H1 (cell line): ENCODE data around the gene MAP6. TPM values are rescaled to one million over a fixed set of nuclear protein-coding genes. Genes with fewer than 3 reads are reported as not detected.

Experiments used
- CTCF ChIA-PET: fragments of 300-600 bp; sonication (Branson Sonifier 250); formaldehyde crosslinking; loops from one replicate; lab custom pipeline; 2021; ENCODE audit not compliant: partially characterized antibody; lab: Charles Lee
- POLR2A ChIA-PET: fragments of 300-600 bp; sonication (Branson Sonifier 250); formaldehyde crosslinking; loops from one replicate; lab custom pipeline; 2021; ENCODE audit warnings: inconsistent platforms; ENCODE audit not compliant: partially characterized antibody; lab: Charles Lee
- DNase-seq, 2 experiments: peaks; one replicate each; pipeline versions ENCODE4 v3.0.0 to v3.0.0-alpha.2; 2010 to 2022; ENCODE audit warnings: low spot score in 2 of 2, low read depth in 1 of 2, mixed read lengths in 1 of 2
- FAIRE-seq: peaks from 2 replicates; lab custom pipeline; 2011; peaks lifted over from hg19 to GRCh38; lab: Jason Lieb, UNC
- H2AFZ ChIP-seq: 2 replicates; pipeline ENCODE4 v1.8.1; 2012; ENCODE audit warnings: low read length, inconsistent platforms
- H2AK5ac ChIP-seq: 2 replicates; pipeline ENCODE4 v1.6.1; 2013; ENCODE audit warnings: low read depth, low read length
- H2BK120ac ChIP-seq: replicated peaks from 2 replicates; pipeline ENCODE3; 2013; ENCODE audit warnings: low read depth, low read length, inconsistent platforms
- H2BK12ac ChIP-seq: 2 replicates; pipeline ENCODE4 v1.6.1; 2013; ENCODE audit warnings: low read depth, low read length
- H2BK15ac ChIP-seq: 2 replicates; pipeline ENCODE4 v1.6.1; 2013; ENCODE audit warnings: low read length
- H2BK20ac ChIP-seq: 2 replicates; pipeline ENCODE4 v1.6.1; 2013; ENCODE audit warnings: low read length
- H2BK5ac ChIP-seq: 2 replicates; pipeline ENCODE4 v1.6.1; 2013; ENCODE audit warnings: low read depth, low read length
- H3K14ac ChIP-seq: 2 replicates; pipeline ENCODE4 v1.6.1; 2013; ENCODE audit warnings: inconsistent platforms; ENCODE audit not compliant: insufficient read length
- H3K18ac ChIP-seq: 2 replicates; pipeline ENCODE4 v1.6.1; 2013; ENCODE audit warnings: low read length; ENCODE audit errors: extremely low read depth
- H3K23ac ChIP-seq: 2 replicates; pipeline ENCODE4 v1.6.1; 2013; ENCODE audit warnings: inconsistent platforms; ENCODE audit not compliant: insufficient read length
- H3K23me2 ChIP-seq: 2 replicates; pipeline ENCODE4 v1.6.1; 2013; ENCODE audit warnings: low read depth, low read length
- H3K27ac ChIP-seq: 2 replicates; pipeline ENCODE4 v1.6.1; 2011; ENCODE audit warnings: low read depth, low read length, inconsistent platforms
- H3K27me3 ChIP-seq, 4 experiments: replicated peaks in 1 of 4; 1 replicate in 1 of 4; 2 replicates in 3 of 4; pipeline versions ENCODE4 v1.6.1 to v1.8.1; 2011 to 2013; ENCODE audit warnings: low read length in 3 of 4, mild to moderate bottlenecking in 3 of 4, inconsistent platforms in 2 of 4, mixed read lengths in 2 of 4, moderate library complexity in 1 of 4; ENCODE audit not compliant: control insufficient read depth in 3 of 4, insufficient read depth in 3 of 4; ENCODE audit errors: extremely low read depth in 1 of 4
- H3K36me3 ChIP-seq, 4 experiments: 2 replicates each; pipeline versions ENCODE4 v1.6.1 to v1.8.1; 2011 to 2013; ENCODE audit warnings: mild to moderate bottlenecking in 4 of 4, low read length in 3 of 4, moderate library complexity in 2 of 4, control low read depth in 1 of 4, inconsistent platforms in 1 of 4; ENCODE audit not compliant: insufficient read depth in 4 of 4, control insufficient read depth in 2 of 4
- H3K4ac ChIP-seq: replicated peaks from 2 replicates; pipeline ENCODE3; 2013; ENCODE audit warnings: low read length, low read depth, mixed read lengths, inconsistent platforms; ENCODE audit not compliant: insufficient read length
- H3K4me1 ChIP-seq, 4 experiments: replicated peaks in 1 of 4; 1 replicate in 1 of 4; 2 replicates in 3 of 4; pipeline versions ENCODE4 v1.6.1 to v1.8.1; 2011 to 2013; ENCODE audit warnings: low read length in 3 of 4, inconsistent platforms in 2 of 4, mixed read lengths in 1 of 4; ENCODE audit not compliant: insufficient read depth in 4 of 4, control insufficient read depth in 3 of 4
- H3K4me2 ChIP-seq, 2 experiments: 2 replicates each; pipeline versions ENCODE4 v1.6.1 to v1.8.1; 2011 to 2013; ENCODE audit warnings: low read depth in 2 of 2, low read length in 2 of 2, control low read depth in 1 of 2, inconsistent platforms in 1 of 2, mild to moderate bottlenecking in 1 of 2; ENCODE audit not compliant: insufficient read depth in 1 of 2
- H3K4me3 ChIP-seq, 4 experiments: fragments of 200-600, 300-600 bp in 1 of 4; sonication (generic), shearing (Covaris generic), sonication (Bioruptor Twin) in 1 of 4; 2 replicates each; pipeline versions ENCODE4 v1.5.1 to v1.8.1; 2011 to 2016; ENCODE audit warnings: low read length in 4 of 4, low read depth in 3 of 4, control low read depth in 2 of 4, inconsistent platforms in 2 of 4, mild to moderate bottlenecking in 2 of 4, mixed read lengths in 1 of 4, moderate library complexity in 1 of 4; ENCODE audit not compliant: insufficient read depth in 2 of 4; ENCODE audit errors: extremely low read depth in 1 of 4
- H3K56ac ChIP-seq: replicated peaks from 2 replicates; pipeline ENCODE3; 2013; ENCODE audit warnings: low read depth, mild to moderate bottlenecking, mixed read lengths, low read length, inconsistent platforms; ENCODE audit not compliant: insufficient read length
- H3K79me1 ChIP-seq: 2 replicates; pipeline ENCODE4 v1.6.1; 2013; ENCODE audit warnings: low read depth, low read length, control low read depth
- H3K79me2 ChIP-seq, 2 experiments: 2 replicates each; pipeline versions ENCODE4 v1.6.1 to v1.8.1; 2012 to 2013; ENCODE audit warnings: low read length in 2 of 2, mild to moderate bottlenecking in 2 of 2, inconsistent platforms in 1 of 2; ENCODE audit not compliant: insufficient read depth in 2 of 2, control insufficient read depth in 1 of 2
- H3K9ac ChIP-seq, 4 experiments: replicated peaks in 1 of 4; 1 replicate in 1 of 4; 2 replicates in 3 of 4; pipeline versions ENCODE4 v1.6.1 to v1.8.1; 2011 to 2013; ENCODE audit warnings: low read depth in 3 of 4, low read length in 3 of 4, control low read depth in 2 of 4, mild to moderate bottlenecking in 2 of 4, moderate library complexity in 2 of 4, inconsistent platforms in 1 of 4; ENCODE audit errors: extremely low read depth in 1 of 4
- H3K9me3 ChIP-seq, 2 experiments: 2 replicates each; pipeline versions ENCODE4 v1.6.1 to v1.8.1; 2012 to 2013; ENCODE audit warnings: mild to moderate bottlenecking in 2 of 2, moderate library complexity in 2 of 2, control low read depth in 1 of 2, inconsistent platforms in 1 of 2, low read depth in 1 of 2, low read length in 1 of 2, mixed read lengths in 1 of 2; ENCODE audit not compliant: insufficient read depth in 2 of 2
- H4K20me1 ChIP-seq, 2 experiments: replicated peaks in 1 of 2; 2 replicates each; pipeline versions ENCODE3 to v1.8.1; 2011 to 2013; ENCODE audit warnings: inconsistent platforms in 2 of 2, low read length in 2 of 2, mild to moderate bottlenecking in 1 of 2; ENCODE audit not compliant: insufficient read depth in 2 of 2, control insufficient read depth in 1 of 2
- H4K5ac ChIP-seq: 2 replicates; pipeline ENCODE4 v1.6.1; 2013; ENCODE audit warnings: low read length, low read depth, mixed read lengths, inconsistent platforms; ENCODE audit not compliant: insufficient read length
- H4K8ac ChIP-seq: 2 replicates; pipeline ENCODE4 v1.8.0; 2013; ENCODE audit warnings: mild to moderate bottlenecking, moderate library complexity, low read length, inconsistent platforms; ENCODE audit not compliant: insufficient read depth; ENCODE audit errors: extremely low read depth
- H4K91ac ChIP-seq: replicated peaks from 2 replicates; pipeline ENCODE3; 2013; ENCODE audit warnings: low read length, mixed read lengths, inconsistent platforms; ENCODE audit not compliant: insufficient read length
- E2F6 ChIP-seq: IDR thresholded peaks from 2 replicates; pipeline ENCODE4 v1.6.1; 2012; ENCODE audit warnings: inconsistent platforms
- EP300 ChIP-seq, 2 experiments: IDR thresholded peaks; 1 replicate in 1 of 2; 2 replicates in 1 of 2; pipeline ENCODE4 v1.6.1; 2011 to 2012; ENCODE audit warnings: low read depth in 2 of 2, low read length in 2 of 2, mild to moderate bottlenecking in 2 of 2, borderline replicate concordance in 1 of 2, inconsistent platforms in 1 of 2, moderate library complexity in 1 of 2
- FOSL1 ChIP-seq: IDR thresholded peaks from 2 replicates; pipeline ENCODE4 v1.6.1; 2011; ENCODE audit warnings: mild to moderate bottlenecking, low read depth, low read length, moderate library complexity; ENCODE audit not compliant: insufficient read depth
- JUND ChIP-seq: IDR thresholded peaks from 2 replicates; pipeline ENCODE4 v1.6.1; 2011; ENCODE audit warnings: mild to moderate bottlenecking, improper control_type of control experiment, low read length
- NRF1 ChIP-seq: IDR thresholded peaks from 2 replicates; pipeline ENCODE4 v1.6.1; 2011; ENCODE audit warnings: mild to moderate bottlenecking, low read depth, low read length, improper control_type of control experiment
- POLR2A ChIP-seq, 2 experiments: IDR thresholded peaks; 1 replicate in 1 of 2; 2 replicates in 1 of 2; pipeline ENCODE4 v1.6.1; 2011; ENCODE audit warnings: low read depth in 2 of 2, low read length in 2 of 2, mild to moderate bottlenecking in 2 of 2; ENCODE audit errors: control extremely low read depth in 1 of 2
- RFX5 ChIP-seq: IDR thresholded peaks from 2 replicates; pipeline ENCODE4 v1.6.1; 2011; ENCODE audit warnings: low read depth, low read length, improper control_type of control experiment, borderline replicate concordance
- SAP30 ChIP-seq: fragments of 300-600 bp; sonication (generic); IDR thresholded peaks from 2 replicates; pipeline ENCODE4 v1.7.1; 2012; ENCODE audit warnings: low read length, moderate library complexity, mild to moderate bottlenecking, inconsistent platforms; ENCODE audit not compliant: insufficient read depth, insufficient replicate concordance
- SP4 ChIP-seq: IDR thresholded peaks from 2 replicates; pipeline ENCODE4 v1.6.1; 2012; ENCODE audit warnings: low read length, inconsistent platforms
- WGBS, 2 experiments: shearing (Covaris generic) in 1 of 2; methylation state at CpG; one replicate each; pipeline versions ENCODE4 v1.1.6 to v1.1.7; 2013 to 2015; ENCODE audit warnings: low lambda C conversion rate in 2 of 2, mixed read lengths in 2 of 2, inconsistent platforms in 1 of 2, low coverage in 1 of 2, missing lambda C conversion rate in 1 of 2; ENCODE audit not compliant: insufficient replicate concordance in 2 of 2, insufficient coverage in 1 of 2, insufficient read length in 1 of 2; ENCODE audit errors: extremely low coverage in 1 of 2, missing lambda C conversion rate in 1 of 2; 5-methylcytosine and 5-hydroxymethylcytosine counted together
- polyA plus RNA-seq, 7 experiments: library from polyadenylated mRNA; depleted of rRNA in 3 of 7; stranded (reverse) in 5 of 7; unstranded in 2 of 7; fragments of >200 nt in 5 of 7; fragments of 200-250 nt in 2 of 7; gene quantifications; 1 replicate in 5 of 7; 2 replicates in 1 of 7; 4 replicates in 1 of 7; pipeline versions ENCODE4 v1.2.1 to v1.2.3, GENCODE V29; 2011 to 2013; ENCODE audit warnings: missing spikeins in 2 of 7, mixed read lengths in 2 of 7
- total RNA-seq: library from RNA; stranded (reverse); fragmentation: NEBNext Ultra II Directional; extraction: Animal tissue kit (Norgen Biotek cat#: 25700); gene quantifications from 2 replicates; pipeline ENCODE4 v1.2.1, GENCODE V29; 2021

Gene MAP6
- total and polyA plus RNA-seq, 2 of the 8 experiments (the other 6 are each of a cell fraction or from before 2014, with no cell fraction given), result 0.54 to 0.89 TPM

- Histone ChIP-seq H3K4me2 (no peak overlapping the region), H3K18ac (no peak overlapping the region), H3K79me1 (no peaks in the 10 kb centered on the region), H2BK12ac (no peak overlapping the region), H2BK20ac (no peak overlapping the region), H3K23me2 (no peaks in the 10 kb centered on the region), H2AFZ (no peak overlapping the region), H2BK120ac (no peak overlapping the region), H3K27me3 (no peaks in the 10 kb centered on the region; a peak in 1 of 7 replicates), H3K27ac (no peak overlapping the region), H4K8ac (no peak overlapping the region), H2BK15ac (no peak overlapping the region), H2AK5ac (no peak overlapping the region), H4K20me1 (no peaks in the 10 kb centered on the region), H3K9ac (no peak overlapping the region), H3K14ac (no peak overlapping the region), H3K4me1 (peaks cover 0 to 12% (median 9%) of the 10 kb centered on the region in 4 experiments; a peak in 6 of 7 replicates), H3K79me2 (no peaks in the 10 kb centered on the region), H2BK5ac (no peak overlapping the region), H4K5ac (no peak overlapping the region), H3K23ac (no peak overlapping the region), H3K4me3 (no peak overlapping the region), H3K36me3 (no peaks in the 10 kb centered on the region), H3K56ac (no peak overlapping the region), H3K9me3 (no peaks in the 10 kb centered on the region), H3K4ac (no peak overlapping the region), H4K91ac (no peak overlapping the region)
- TF ChIP-seq NRF1 (no peak), SAP30 (no peak), SP4 (no peak), RFX5 (no peak), JUND (no peak), FOSL1 (no peak), EP300 (IDR thresholded peaks at IDR 0.05; ENCODE audit: borderline replicate concordance in 1 of 2, low read depth in 2 of 2, low read length in 2 of 2) (no peak), E2F6 (no peak), POLR2A (IDR thresholded peaks at IDR 0.05; ENCODE audit: control extremely low read depth in 1 of 2, low read depth in 2 of 2, low read length in 2 of 2) (no peak)
- WGBS, 2 experiments, result 91% methylated on average over 2 of the region's 2 CpGs; no CpG with 5 or more reads in 1 of the 2 experiments
- no peak for FAIRE-seq
- ChIA-PET POLR2A (no interaction called here), CTCF (interaction anchor here (1.2 kb wide), 1 partner anchor 35 kb away, joined by 4 read pairs; no protein-coding TSS in a partner anchor)
- no peak for DNase-seq
Observed at GRCh38 chr11:75632450-75632849, 36.4 kb downstream of the MAP6 start.
